Skin epidermis (tissue), 12 donors: ENCODE data around the gene SLC6A13.
"Not testable (repeated sequence)": the region's sequence is repeated elsewhere in the genome, so short reads cannot be mapped to it uniquely, and the experiment has no call there.

Experiments used
- H3K27ac ChIP-seq, 21 experiments: fragments of 200-600 bp; sonication (generic) in 11 of 21; one replicate each; pipeline ENCODE4 v1.5.0; 2020; ENCODE audit warnings: mild to moderate bottlenecking in 3 of 21, inconsistent platforms in 2 of 21, moderate library complexity in 2 of 21
- H3K4me3 ChIP-seq, 7 experiments: fragments of 200-600 bp; sonication (generic) in 2 of 7; one replicate each; pipeline ENCODE4 v1.5.0; 2020; ENCODE audit warnings: inconsistent platforms in 2 of 7, mild to moderate bottlenecking in 2 of 7, moderate library complexity in 1 of 7

The SLC6A13 gene

GRCh38 chr12:237026-237815 lies 25.4 kb downstream of the SLC6A13 start:
- no peak overlapping the region for H3K27ac ChIP-seq
- no peak overlapping the region for H3K4me3 ChIP-seq

- Histone ChIP-seq H3K27ac (no peak overlapping the region), H3K4me3 (no peak overlapping the region)
Measured at GRCh38 chr12:236445-236844, 26.2 kb downstream of the SLC6A13 start.

GRCh38 chr12:235967-236366 lies 26.7 kb downstream of the SLC6A13 start:
- H3K4me3 ChIP-seq, H3K27ac ChIP-seq: not testable (repeated sequence)

- no peak overlapping the region for H3K27ac ChIP-seq
- H3K4me3 ChIP-seq, result no peak overlapping the region
Measured at GRCh38 chr12:234891-235415, 27.7 kb downstream of the SLC6A13 start.

- no peak overlapping the region for H3K27ac ChIP-seq
- H3K4me3 ChIP-seq, result no peak overlapping the region
Measured at GRCh38 chr12:234019-234418, 28.6 kb downstream of the SLC6A13 start.

- Histone ChIP-seq H3K4me3 (no peak overlapping the region), H3K27ac (no peak overlapping the region)
Measured at GRCh38 chr12:233615-233968, 29.0 kb downstream of the SLC6A13 start.

GRCh38 chr12:232731-233614 lies 29.7 kb downstream of the SLC6A13 start:
- H3K27ac ChIP-seq, result no peak overlapping the region
- H3K4me3 ChIP-seq, result no peak overlapping the region

GRCh38 chr12:230925-231671 lies 31.5 kb downstream of the SLC6A13 start:
- no peak overlapping the region for H3K27ac ChIP-seq
- H3K4me3 ChIP-seq, result no peak overlapping the region

- H3K27ac ChIP-seq, result no peak overlapping the region
- no peak overlapping the region for H3K4me3 ChIP-seq
Measured at GRCh38 chr12:229441-230191, 33.0 kb downstream of the SLC6A13 start.

- Histone ChIP-seq H3K27ac (no peak overlapping the region), H3K4me3 (no peak overlapping the region)
Measured at GRCh38 chr12:228846-229200, 33.8 kb downstream of the SLC6A13 start.

GRCh38 chr12:227923-228845 lies 34.5 kb downstream of the SLC6A13 start:
- Histone ChIP-seq H3K4me3 (no peak overlapping the region), H3K27ac (no peak overlapping the region)

GRCh38 chr12:227286-227915 lies 35.2 kb downstream of the SLC6A13 start:
- H3K4me3 ChIP-seq, result no peak overlapping the region
- H3K27ac ChIP-seq, result no peak overlapping the region

- H3K27ac ChIP-seq, result no peak overlapping the region
- no peak overlapping the region for H3K4me3 ChIP-seq
Measured at GRCh38 chr12:226401-226800, 36.2 kb downstream of the SLC6A13 start.

- Histone ChIP-seq H3K27ac (no peak overlapping the region), H3K4me3 (no peak overlapping the region)
Measured at GRCh38 chr12:225012-225411, 37.6 kb downstream of the SLC6A13 start.

GRCh38 chr12:224330-224729 lies 38.3 kb downstream of the SLC6A13 start:
- no peak overlapping the region for H3K4me3 ChIP-seq
- no peak overlapping the region for H3K27ac ChIP-seq

- no peak overlapping the region for H3K27ac ChIP-seq
Measured at GRCh38 chr12:223841-224240, 38.8 kb downstream of the SLC6A13 start.

GRCh38 chr12:221736-222135 lies 40.9 kb downstream of the SLC6A13 start:
- Histone ChIP-seq H3K4me3 (no peak overlapping the region), H3K27ac (no peak overlapping the region)

More at GRCh38 chr12:223841-224240, 38.8 kb downstream of the SLC6A13 start:
- H3K4me3 ChIP-seq, result no peak overlapping the region

GRCh38 chr12:220946-221550 lies 41.6 kb downstream of the SLC6A13 start:
- Histone ChIP-seq H3K4me3 (no peak overlapping the region), H3K27ac (no peak overlapping the region)
